OCI-LY1 (cell line): Measurements from ENCODE around the gene WFS1.

Experiments used
- H2AFZ ChIP-seq: fragments of 200-600 bp; sonication (generic), shearing (Covaris generic); 2 replicates; pipeline ENCODE4 v1.6.0; 2014; ENCODE audit warnings: antibody characterized with exemption, mild to moderate bottlenecking, low read length
- H3F3A ChIP-seq: fragments of 200-600 bp; sonication (generic), shearing (Covaris generic); 2 replicates; pipeline ENCODE4 v1.6.0; 2014; ENCODE audit warnings: mild to moderate bottlenecking, antibody characterized with exemption, low read length, moderate library complexity; ENCODE audit not compliant: insufficient read depth
- H3K27ac ChIP-seq: fragments of 200-600 bp; sonication (generic); 2 replicates; pipeline ENCODE4 v1.5.1; 2014; ENCODE audit warnings: low read length, mixed run types, mild to moderate bottlenecking, low read depth; ENCODE audit not compliant: poor library complexity, severe bottlenecking
- H3K27me3 ChIP-seq: fragments of 200-600 bp; sonication (generic); 2 replicates; pipeline ENCODE4 v1.6.0; 2014; ENCODE audit warnings: antibody characterized with exemption, mild to moderate bottlenecking, low read length, moderate library complexity; ENCODE audit not compliant: insufficient read depth
- H3K36me3 ChIP-seq: fragments of 200-600 bp; sonication (generic); 2 replicates; pipeline ENCODE4 v1.6.1; 2014; ENCODE audit warnings: mild to moderate bottlenecking, antibody characterized with exemption, low read length, moderate library complexity, mixed read lengths; ENCODE audit not compliant: insufficient read depth
- H3K4me1 ChIP-seq: fragments of 200-600 bp; sonication (generic); 2 replicates; pipeline ENCODE4 v1.5.1; 2014; ENCODE audit warnings: mild to moderate bottlenecking, low read length, moderate library complexity; ENCODE audit not compliant: insufficient read depth, severe bottlenecking
- H3K4me2 ChIP-seq: fragments of 200-600 bp; sonication (generic), shearing (Covaris generic); 2 replicates; pipeline ENCODE4 v1.6.1; 2014; ENCODE audit warnings: low read length
- H3K4me3 ChIP-seq: fragments of 200-600 bp; sonication (generic); 2 replicates; pipeline ENCODE4 v1.5.1; 2014; ENCODE audit warnings: low read length, low read depth, mild to moderate bottlenecking, mixed read lengths; ENCODE audit not compliant: poor library complexity, severe bottlenecking
- H3K79me2 ChIP-seq: fragments of 200-600 bp; shearing (Covaris generic); 2 replicates; pipeline ENCODE4 v1.6.1; 2016; ENCODE audit warnings: mixed run types, low read length, mixed read lengths; ENCODE audit not compliant: insufficient read depth
- H3K9ac ChIP-seq: fragments of 200-600 bp; sonication (generic), shearing (Covaris generic); 2 replicates; pipeline ENCODE4 v1.6.1; 2014; ENCODE audit warnings: mild to moderate bottlenecking, low read length, mixed read lengths
- H3K9me2 ChIP-seq: fragments of 200-600 bp; sonication (generic), shearing (Covaris generic); 2 replicates; pipeline ENCODE4 v1.6.1; 2014; ENCODE audit warnings: low read depth, mild to moderate bottlenecking, low read length, mixed read lengths
- H3K9me3 ChIP-seq: fragments of 200-600 bp; shearing (Covaris generic); 2 replicates; pipeline ENCODE4 v1.6.1; 2014; ENCODE audit warnings: low read length, mixed read lengths
- H4K20me1 ChIP-seq: fragments of 200-600 bp; sonication (generic), shearing (Covaris generic); 2 replicates; pipeline ENCODE4 v1.6.0; 2016; ENCODE audit warnings: mild to moderate bottlenecking, low read length; ENCODE audit not compliant: insufficient read depth
- CTCF ChIP-seq: fragments of 200-600 bp; sonication (generic), shearing (Covaris generic); IDR thresholded peaks from 2 replicates; pipeline ENCODE4 v1.5.1; 2017; ENCODE audit warnings: mild to moderate bottlenecking, antibody characterized with exemption, low read length, moderate library complexity, mixed read lengths
- EZH2 ChIP-seq: fragments of 200-600 bp; sonication (generic), shearing (Covaris generic); IDR thresholded peaks from 2 replicates; pipeline ENCODE4 v1.8.0; 2017; ENCODE audit warnings: borderline replicate concordance, mixed run types, mild to moderate bottlenecking, antibody characterized with exemption, low read length, moderate library complexity, mixed read lengths

Gene WFS1

GRCh38 chr4:6250984-6251295 lies 18.7 kb upstream of the WFS1 start:
- no peak overlapping the region for H3K9ac ChIP-seq
- no peaks in the 10 kb centered on the region for H3K9me3 ChIP-seq
- no peaks in the 10 kb centered on the region for H4K20me1 ChIP-seq
- no peaks in the 10 kb centered on the region for H3K4me1 ChIP-seq
- H3K27ac ChIP-seq: no peak overlapping the region
- H3F3A ChIP-seq: no peaks in the 10 kb centered on the region
- no peak overlapping the region for H2AFZ ChIP-seq
- no peaks in the 10 kb centered on the region for H3K36me3 ChIP-seq
- H3K79me2 ChIP-seq: no peaks in the 10 kb centered on the region
- H3K9me2 ChIP-seq: no peaks in the 10 kb centered on the region
- H3K27me3 ChIP-seq: no peaks in the 10 kb centered on the region
- H3K4me3 ChIP-seq: no peak overlapping the region
- no peak overlapping the region for H3K4me2 ChIP-seq
- TF ChIP-seq EZH2 (no peak), CTCF (no peak; the same call in 1 of the 2 replicates)

DNA sequence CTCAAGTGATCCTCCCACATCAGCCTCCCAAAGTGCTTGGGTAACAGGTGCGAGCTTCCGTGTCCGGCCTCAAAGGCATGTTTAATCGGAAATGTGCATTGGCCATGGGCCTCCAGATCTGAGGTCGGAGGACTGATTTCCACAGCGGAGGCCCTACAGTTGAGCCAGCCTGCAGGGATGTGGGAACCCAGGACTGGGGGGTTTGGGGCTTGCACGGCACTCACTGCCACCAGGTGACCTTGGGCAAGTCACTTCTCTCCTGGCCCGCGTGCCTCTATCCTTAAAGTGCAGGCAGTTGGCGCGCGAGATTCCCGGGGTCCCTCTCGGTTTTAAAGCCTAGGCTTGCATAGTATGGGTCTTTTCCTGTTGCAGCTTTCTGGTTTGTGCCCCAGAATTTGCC lies 18.3 kb upstream of the WFS1 start:
- TF ChIP-seq CTCF (no peak), EZH2 (no peak)
- H3K9me2 ChIP-seq: no peaks in the 10 kb centered on the region
- no peaks in the 10 kb centered on the region for H3K27me3 ChIP-seq
- no peaks in the 10 kb centered on the region for H4K20me1 ChIP-seq
- H3K36me3 ChIP-seq: no peaks in the 10 kb centered on the region
- H2AFZ ChIP-seq: no peak overlapping the region
- no peak overlapping the region for H3K9ac ChIP-seq
- no peaks in the 10 kb centered on the region for H3K4me1 ChIP-seq
- no peak overlapping the region for H3K27ac ChIP-seq
- no peaks in the 10 kb centered on the region for H3K9me3 ChIP-seq
- H3K4me3 ChIP-seq: no peak overlapping the region
- H3F3A ChIP-seq: no peaks in the 10 kb centered on the region
- H3K4me2 ChIP-seq: no peak overlapping the region
- H3K79me2 ChIP-seq: no peaks in the 10 kb centered on the region

DNA sequence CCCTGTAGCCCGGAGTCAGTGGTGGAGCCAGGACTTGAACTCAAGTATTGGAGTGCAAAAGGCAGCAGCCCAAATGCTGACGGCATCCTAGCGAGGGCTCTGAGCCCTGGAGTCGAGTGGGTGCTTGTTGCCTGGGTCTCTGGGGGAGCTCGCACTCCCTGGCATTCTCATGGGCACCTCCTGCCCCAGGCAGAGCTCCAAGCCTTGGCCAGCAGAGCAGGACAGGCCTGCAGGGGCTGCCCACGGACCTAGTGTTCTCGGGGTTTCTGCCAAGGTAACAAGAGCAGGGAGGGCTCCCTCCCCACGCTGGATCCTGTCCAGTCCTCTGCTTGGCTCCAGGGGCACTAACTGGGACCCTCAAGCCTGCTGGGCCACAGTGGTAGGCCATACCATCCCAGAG lies 17.6 kb upstream of the WFS1 start:
- Histone ChIP-seq H3K9me3 (no peaks in the 10 kb centered on the region), H3F3A (no peaks in the 10 kb centered on the region), H3K36me3 (no peaks in the 10 kb centered on the region), H3K79me2 (no peaks in the 10 kb centered on the region), H3K9ac (no peak overlapping the region), H4K20me1 (no peaks in the 10 kb centered on the region), H3K27ac (no peak overlapping the region), H3K4me2 (no peak overlapping the region), H3K4me3 (no peak overlapping the region), H3K27me3 (no peaks in the 10 kb centered on the region), H3K4me1 (no peaks in the 10 kb centered on the region), H2AFZ (no peak overlapping the region), H3K9me2 (no peaks in the 10 kb centered on the region)
- TF ChIP-seq EZH2 (no peak), CTCF (no peak)
